Stimulated activated CD8-positive, alpha-beta memory T cell treated with anti-CD3 and anti-CD28 coated beads, Interleukin-4, amount 100 ng/mL, for 4 hours (primary cell): Measurements from ENCODE around the gene SAP30BP.
A peak's percentile ranks its signal among the peaks of the same experiment; 100 is the strongest.

Experiments used
- DNase-seq, 2 donors: peaks; one replicate each; pipeline ENCODE4 v3.0.0-alpha.2; 2020; ENCODE audit warnings: low read depth in 2 of 2, low spot score in 1 of 2

SAP30BP gene

DNA sequence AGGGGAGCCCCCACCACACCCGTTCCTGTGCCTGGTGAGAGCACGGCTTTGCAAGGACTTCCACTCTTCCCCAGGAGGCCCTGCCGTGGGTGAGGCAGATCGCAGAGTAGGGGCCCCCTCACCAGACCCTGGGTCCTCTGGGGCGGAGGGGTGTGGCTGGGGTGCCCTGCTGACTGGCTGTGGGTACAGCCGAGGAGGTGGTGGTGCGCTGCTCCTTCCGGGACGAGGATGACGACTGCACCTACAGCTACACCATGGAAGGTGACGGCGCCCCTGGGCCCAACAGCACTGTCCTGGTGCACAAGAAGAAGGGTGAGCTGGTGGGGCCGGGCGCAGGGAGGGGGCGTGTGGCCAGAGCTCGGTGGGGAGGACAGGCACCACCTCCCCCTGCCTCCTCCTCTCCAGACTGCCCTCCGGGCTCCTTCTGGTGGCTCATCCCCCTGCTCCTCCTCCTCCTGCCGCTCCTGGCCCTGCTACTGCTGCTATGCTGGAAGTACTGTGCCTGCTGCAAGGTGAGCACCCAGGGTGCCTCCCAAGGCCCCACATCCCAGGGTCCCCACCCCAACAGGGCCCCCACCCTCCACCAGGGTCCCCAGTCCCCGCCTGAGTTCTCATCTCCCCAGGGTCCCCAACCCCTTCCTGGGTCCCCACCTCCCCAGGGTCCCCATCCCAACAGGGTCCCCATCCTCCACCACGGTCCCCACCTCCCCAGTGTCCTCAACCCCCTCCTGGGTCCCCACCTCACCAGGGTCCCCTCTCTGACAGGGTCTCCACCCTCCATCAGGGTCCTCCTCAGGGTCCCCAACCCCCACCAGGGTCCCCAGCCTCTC, 70.2 kb downstream of the SAP30BP start:
- DNase-seq: no peak

DNA sequence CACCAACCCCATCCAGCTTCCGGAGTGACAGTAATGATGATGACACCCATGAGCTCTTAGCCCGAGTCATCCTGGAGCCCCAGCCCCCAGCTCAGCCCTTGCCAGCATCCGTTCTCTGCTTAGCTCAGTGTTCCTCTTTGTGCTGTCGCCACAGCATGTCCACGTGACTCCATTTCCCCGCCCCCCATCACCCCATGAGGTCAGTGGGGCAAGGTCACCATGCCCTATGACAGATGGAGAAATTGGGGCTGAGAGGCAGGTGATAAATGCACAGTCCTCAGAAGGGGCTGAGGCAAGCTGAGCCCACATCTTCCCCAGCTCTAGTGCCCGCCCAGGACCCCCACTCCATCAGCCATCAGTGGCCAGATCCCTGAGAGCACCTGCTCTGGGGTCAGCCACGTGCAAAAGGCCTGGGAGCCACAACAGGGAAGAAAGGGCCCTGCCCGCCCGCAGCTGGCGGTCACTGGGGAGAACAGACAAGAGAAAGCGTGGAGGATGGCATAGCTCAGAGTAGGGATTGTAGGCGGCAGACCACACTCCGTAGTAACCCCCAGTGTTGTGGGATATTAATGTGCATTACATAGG, 71.2 kb downstream of the SAP30BP start:
- DNase-seq: no peak

DNA sequence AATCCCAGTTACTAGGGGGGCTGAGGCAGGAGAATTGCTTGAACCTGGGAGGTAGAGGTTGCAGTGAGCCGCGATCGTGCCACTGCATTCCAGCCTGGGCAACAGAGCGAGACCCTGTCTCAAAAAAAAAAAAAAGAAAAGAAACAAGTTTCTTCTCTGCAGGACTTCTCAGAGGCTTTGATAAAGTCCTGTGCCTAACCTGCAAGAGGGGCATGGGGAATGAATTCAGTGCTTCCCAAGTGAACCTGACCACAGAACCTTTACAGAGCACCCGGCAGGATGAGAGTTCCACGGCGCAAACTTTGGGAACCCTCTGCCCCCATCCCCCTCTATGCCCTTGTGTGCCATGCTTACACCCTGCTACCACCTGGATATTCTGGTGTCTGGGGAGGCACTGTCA, 72.0 kb downstream of the SAP30BP start:
- no peak for DNase-seq

DNA sequence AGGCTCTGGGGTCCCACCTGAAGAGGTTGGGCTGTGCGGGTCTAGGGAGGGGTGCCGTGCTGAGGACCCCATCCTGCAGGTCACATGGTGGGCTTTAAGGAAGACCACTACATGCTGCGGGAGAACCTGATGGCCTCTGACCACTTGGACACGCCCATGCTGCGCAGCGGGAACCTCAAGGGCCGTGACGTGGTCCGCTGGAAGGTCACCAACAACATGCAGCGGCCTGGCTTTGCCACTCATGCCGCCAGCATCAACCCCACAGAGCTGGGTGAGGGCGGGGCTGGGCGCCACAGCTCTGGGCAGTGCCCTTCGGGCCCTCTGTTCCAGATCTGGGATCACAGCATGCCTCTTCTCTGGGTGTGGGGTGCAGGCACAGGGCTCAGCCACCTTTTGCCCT, 72.7 kb downstream of the SAP30BP start:
- no peak for DNase-seq

DNA sequence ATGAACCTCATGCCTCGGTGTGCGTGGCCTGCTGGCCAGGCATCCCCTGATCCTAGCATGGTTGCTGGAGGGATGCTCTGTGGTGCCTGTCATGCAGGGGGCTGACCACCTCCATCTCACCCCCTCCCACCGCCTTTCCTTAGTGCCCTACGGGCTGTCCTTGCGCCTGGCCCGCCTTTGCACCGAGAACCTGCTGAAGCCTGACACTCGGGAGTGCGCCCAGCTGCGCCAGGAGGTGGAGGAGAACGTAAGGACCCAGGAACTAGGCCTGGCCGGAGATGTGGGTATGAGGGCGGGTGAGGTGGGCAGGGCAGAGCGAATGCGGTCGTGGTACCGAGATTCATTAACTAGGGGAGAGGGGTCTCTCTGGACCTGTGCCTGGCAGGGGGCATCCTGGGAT, 73.1 kb downstream of the SAP30BP start:
- no peak for DNase-seq

DNA sequence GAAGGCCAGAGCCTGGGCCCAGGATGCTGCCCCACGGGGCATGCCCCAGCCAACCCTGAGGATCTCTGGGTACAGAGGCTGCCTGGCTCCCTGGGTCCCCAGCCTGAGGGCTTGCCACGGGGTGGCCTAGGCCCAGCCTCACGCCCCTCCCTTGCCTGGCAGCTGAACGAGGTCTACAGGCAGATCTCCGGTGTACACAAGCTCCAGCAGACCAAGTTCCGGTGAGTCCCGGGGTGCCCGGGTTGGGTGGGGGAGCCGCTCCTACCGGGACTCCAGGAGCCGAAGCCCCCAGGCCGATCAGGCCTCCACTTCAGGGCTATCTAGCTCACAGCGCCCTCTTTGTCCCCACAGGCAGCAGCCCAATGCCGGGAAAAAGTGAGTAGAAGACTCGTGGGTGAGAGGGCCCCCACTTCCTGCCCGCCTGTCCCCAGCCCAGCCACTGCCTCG, 73.5 kb downstream of the SAP30BP start:
- no peak for DNase-seq

DNA sequence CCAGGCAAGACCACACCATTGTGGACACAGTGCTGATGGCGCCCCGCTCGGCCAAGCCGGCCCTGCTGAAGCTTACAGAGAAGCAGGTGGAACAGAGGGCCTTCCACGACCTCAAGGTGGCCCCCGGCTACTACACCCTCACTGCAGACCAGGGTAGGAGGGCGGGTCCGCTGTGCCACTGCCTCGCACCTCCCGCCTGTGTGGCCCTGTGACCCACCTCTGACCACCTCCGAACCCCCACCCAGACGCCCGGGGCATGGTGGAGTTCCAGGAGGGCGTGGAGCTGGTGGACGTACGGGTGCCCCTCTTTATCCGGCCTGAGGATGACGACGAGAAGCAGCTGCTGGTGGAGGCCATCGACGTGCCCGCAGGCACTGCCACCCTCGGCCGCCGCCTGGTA, 75.2 kb downstream of the SAP30BP start:
- no peak for DNase-seq

DNA sequence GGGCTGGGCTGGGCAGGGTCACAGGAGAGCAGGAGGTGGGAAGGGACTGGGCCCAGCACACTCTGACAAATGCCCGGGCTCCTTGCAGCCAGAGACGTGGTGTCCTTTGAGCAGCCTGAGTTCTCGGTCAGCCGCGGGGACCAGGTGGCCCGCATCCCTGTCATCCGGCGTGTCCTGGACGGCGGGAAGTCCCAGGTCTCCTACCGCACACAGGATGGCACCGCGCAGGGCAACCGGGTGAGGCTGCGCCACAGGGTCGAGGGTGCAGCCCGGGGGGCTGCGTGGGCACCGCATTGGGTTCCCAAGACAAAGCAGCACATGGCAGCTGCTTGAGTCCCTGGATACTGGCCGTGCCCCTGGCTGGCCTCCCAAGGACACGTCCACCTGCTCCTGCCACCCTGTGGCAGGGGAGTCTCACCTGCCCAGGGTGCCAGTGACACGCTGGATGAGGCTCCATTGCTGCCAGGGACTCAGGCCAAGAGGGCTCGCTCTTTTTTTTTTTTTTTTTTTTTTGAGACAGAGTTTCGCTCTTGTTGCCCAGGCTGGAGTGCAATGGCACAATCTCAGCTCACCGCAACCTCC, 76.6 kb downstream of the SAP30BP start:
- no peak for DNase-seq

DNA sequence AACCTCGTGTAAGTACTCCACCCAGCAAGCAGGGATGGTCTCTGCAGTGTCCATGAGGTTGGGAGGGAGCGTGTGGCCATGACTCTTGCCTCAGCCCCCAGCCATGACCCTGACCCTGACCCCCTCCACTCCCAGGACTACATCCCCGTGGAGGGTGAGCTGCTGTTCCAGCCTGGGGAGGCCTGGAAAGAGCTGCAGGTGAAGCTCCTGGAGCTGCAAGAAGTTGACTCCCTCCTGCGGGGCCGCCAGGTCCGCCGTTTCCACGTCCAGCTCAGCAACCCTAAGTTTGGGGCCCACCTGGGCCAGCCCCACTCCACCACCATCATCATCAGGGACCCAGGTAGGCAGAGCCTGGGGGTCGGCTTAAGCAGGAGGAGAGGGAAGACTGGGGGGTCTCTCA, 81.6 kb downstream of the SAP30BP start:
- no peak for DNase-seq

DNA sequence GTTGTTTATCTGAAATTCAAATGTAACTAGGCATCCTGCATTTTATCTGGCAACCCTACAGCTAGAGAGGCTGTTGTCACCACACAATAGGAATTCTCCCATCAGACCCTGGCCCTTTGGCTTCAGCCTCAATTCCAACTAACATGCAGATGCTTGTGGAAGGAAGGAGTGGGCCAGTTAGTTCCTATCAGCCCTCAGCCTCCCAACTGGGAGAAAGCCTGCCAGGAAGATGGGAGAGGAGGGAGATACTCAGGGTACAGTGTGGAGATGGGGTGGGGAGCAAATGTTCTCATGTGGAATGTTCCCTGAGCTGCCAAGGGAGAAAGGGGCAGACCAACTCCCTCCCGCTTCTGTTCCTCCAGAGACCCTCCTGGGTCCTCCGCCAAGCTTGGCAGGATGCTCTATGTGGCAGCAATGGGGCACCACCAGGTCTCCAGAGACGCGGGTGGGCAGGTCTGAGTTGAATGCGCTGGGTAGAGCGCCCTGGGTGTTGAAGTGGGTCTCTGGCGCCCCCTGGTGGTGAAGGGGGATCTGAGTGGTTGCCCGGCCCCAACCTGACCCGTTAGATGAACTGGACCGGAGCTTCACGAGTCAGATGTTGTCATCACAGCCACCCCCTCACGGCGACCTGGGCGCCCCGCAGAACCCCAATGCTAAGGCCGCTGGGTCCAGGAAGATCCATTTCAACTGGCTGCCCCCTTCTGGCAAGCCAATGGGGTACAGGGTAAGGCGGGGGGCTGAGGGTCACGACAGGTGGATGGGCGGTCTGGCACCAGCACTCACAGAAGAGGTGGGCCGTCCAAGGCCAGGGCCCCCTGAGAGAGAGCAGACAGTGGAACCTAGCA, 82.6 kb downstream of the SAP30BP start:
- peak; percentile 71 to 89 for DNase-seq

DNA sequence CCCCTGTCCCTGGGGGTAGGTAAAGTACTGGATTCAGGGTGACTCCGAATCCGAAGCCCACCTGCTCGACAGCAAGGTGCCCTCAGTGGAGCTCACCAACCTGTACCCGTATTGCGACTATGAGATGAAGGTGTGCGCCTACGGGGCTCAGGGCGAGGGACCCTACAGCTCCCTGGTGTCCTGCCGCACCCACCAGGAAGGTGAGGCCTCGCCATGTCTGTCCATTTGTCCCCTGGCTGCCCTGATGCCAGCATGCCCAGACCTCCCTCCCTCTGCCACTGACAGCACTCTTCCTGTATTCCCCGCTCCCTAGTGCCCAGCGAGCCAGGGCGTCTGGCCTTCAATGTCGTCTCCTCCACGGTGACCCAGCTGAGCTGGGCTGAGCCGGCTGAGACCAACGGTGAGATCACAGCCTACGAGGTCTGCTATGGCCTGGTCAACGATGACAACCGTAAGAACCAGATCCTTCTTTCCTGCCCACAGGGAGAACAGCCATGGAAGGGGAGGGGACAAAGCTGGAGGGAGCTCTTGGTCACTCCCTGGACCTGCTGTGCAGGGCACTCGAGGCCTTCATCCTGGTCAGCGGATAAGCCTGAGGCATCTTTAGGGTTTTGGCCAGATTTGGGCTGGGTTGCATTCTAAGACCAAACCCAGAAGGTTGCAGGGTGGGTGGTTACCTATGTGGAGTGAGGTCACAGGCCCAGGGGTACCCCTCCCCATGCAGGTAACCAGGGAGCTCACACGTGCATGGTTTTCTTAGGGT, 83.7 kb downstream of the SAP30BP start:
- no peak for DNase-seq

DNA sequence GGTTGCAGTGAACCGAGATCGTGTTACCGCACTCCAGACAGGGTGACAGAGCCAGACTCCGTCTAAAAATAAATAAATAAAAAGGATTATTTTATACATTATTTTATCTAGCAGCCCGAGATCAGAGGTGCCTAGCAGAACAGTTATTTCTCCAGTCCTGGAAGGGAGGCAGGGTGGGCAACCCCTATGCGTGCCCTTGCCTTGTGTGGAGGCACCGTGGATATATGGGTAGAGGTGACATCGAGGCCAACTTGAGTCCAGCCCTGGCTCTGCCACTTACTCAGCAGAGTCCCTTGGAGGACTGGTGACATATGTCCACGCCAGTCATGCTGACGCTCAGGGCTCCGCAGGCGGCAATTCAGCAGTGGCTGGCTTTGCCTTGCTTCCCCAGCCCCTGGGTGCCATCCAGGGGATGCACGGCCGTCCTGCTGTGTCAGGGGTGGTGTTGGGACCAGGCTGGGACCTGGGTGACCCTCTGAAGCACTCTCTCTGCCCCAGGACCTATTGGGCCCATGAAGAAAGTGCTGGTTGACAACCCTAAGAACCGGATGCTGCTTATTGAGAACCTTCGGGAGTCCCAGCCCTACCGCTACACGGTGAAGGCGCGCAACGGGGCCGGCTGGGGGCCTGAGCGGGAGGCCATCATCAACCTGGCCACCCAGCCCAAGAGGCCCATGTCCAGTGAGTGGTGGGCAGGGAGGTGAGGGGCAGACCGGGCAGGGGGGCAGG, 84.7 kb downstream of the SAP30BP start:
- no peak for DNase-seq

DNA sequence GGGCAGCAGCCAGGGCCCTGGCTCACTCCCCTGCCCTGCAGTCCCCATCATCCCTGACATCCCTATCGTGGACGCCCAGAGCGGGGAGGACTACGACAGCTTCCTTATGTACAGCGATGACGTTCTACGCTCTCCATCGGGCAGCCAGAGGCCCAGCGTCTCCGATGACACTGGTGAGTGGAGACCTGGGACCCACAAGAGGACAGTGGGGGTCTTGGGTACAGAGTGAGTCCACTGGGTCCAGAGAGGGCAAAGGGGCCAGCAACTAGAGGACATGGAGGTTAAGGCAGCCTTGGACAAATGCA, 85.2 kb downstream of the SAP30BP start:
- no peak for DNase-seq

DNA sequence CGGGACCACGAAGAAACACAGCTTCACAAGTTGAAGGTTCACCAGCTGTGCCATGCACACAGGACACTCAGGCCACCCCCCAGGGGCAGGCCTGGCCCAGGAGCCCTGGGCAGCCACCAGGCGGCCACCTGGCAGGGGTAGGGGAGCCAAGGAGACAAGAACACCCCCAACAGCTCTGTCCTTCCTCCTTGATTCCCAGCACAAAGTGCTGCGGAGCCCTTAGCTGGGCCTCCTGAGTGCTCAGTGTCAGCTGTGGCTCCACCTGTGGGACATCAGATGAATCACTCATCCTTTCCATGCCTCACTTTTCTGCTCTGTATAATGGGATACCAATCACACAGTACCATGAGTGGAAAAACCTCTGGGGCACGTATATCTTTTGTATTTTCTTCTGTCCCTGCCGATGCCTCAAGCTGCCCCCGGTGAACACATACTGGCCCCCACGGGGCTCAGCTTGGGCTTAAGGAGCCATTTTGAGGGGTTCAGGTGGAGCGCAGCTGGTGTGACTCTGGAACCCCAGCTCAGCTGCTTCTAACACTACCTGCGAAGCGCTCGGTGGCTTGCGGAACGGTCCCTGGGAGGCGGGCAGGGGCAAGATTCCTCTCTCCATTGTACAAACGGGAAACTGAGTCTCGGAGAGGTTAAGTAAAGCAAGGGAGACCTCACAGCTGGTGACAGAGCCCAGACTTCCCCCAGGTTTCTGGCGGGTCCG, 85.8 kb downstream of the SAP30BP start:
- no peak for DNase-seq

DNA sequence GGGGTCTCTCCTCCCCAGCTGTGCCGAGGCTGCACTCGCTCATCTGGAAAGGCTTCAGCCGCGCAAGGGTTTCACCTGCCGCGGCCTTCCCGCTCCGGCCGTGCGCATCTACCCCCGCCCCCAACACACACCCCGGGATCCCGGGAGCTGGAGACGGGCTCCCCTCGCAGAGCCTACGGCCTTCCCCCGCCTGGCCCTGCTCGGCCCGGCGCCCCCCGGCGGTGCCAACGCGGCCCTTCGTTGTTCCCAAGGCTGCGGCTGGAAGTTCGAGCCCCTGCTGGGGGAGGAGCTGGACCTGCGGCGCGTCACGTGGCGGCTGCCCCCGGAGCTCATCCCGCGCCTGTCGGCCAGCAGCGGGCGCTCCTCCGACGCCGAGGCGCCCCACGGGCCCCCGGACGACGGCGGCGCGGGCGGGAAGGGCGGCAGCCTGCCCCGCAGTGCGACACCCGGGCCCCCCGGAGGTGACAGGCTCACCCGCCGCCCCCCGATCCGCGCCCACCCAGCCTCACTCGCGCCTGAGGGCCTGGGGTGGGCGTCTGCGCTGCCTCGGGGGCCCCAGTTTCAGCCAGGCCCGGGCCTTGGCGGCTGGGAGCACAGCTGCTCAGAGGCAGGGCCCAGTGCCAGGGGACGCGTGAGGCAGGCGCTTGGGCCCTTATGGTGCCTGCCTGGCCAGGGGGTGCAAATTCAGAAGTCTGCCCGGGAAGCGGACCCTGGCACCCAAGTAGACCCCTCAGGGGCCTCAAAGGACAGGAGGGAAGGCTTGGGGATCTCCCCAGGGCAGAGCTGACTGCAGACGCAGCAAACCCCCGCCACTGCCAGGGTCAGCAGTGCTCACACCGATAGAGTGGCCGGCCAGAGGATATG, 86.6 kb downstream of the SAP30BP start:
- DNase-seq: peak in 1 of 2 donors; percentile 55

DNA sequence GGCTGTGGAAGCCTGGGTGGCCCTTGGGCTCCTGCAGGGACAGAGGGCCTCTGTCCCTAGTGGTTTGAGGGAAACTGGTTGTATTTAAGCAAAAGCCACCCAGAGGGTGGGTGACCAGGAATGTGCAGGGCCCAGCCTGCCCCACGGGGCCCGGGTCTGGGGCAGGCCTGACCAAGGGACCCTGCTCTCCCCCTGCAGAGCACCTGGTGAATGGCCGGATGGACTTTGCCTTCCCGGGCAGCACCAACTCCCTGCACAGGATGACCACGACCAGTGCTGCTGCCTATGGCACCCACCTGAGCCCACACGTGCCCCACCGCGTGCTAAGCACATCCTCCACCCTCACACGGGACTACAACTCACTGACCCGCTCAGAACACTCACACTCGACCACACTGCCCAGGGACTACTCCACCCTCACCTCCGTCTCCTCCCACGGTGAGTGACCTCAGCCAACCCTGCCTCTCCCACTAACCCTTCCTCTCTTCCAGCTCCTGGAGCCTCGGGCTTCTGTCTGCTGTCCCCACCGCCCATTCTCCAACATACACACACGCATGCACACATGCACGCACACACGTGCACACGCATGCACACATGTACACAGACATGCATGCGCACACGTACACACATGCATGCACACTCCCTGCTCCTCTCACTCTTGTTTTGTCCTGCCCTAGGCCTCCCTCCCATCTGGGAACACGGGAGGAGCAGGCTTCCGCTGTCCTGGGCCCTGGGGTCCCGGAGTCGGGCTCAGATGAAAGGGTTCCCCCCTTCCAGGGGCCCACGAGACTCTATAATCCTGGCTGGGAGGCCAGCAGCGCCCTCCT, 87.5 kb downstream of the SAP30BP start:
- no peak for DNase-seq

DNA sequence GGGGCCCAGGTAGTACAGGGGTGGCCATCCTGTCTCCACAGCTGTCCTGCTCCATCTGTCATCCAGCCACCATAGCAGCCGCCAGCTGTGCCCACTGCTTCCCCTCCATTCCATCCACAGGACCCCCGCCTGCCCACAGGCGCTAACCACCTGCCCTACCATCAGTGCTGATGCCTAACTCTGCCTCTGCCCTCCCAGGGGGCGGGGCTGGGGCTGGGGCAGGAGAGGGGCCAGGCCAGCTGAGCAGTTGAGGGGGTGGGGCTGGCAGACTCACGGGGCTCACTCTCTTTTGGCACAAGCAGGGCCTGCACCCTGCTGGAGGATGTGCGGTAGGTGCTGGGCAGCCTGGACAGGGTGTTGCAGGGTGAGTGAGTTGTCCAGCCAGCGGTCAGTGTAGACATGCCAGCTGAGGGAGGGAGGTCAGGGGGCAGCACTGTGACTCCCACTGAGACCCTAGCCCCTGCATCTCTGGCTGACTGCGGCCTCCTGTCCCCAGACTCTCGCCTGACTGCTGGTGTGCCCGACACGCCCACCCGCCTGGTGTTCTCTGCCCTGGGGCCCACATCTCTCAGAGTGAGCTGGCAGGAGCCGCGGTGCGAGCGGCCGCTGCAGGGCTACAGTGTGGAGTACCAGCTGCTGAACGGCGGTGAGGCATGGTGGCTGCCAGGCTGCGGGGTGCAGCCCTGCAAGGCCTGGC, 88.2 kb downstream of the SAP30BP start:
- no peak for DNase-seq
